K562 (cell line): ENCODE measurements around the gene LMOD1. TPM values are rescaled to one million over a fixed set of nuclear protein-coding genes. Genes with fewer than 3 reads are reported as not detected.
A peak's percentile ranks its signal among the peaks of the same experiment; 100 is the strongest.

Source experiments
- AFF1 ChIP-seq, 2 experiments: fragments of 450-650 bp; IDR thresholded peaks; 2 replicates each; pipeline ENCODE4 v1.6.1; 2018; ENCODE audit warnings: mild to moderate bottlenecking in 2 of 2, low read depth in 1 of 2; ENCODE audit not compliant: partially characterized antibody in 2 of 2
- AFF4 ChIP-seq: sonication (generic); formaldehyde crosslinking; IDR thresholded peaks from 2 replicates; pipeline ENCODE4 v1.8.0; 2023; ENCODE audit warnings: mild to moderate bottlenecking, missing genetic modification reagents
- ARID1B ChIP-seq: fragments of 450-650 bp; IDR thresholded peaks from 2 replicates; pipeline ENCODE4 v1.6.1; 2016; ENCODE audit warnings: antibody characterized with exemption, mild to moderate bottlenecking, inconsistent platforms
- BCL6 ChIP-seq: fragments of 250-450 bp; sonication (Bioruptor Pico); IDR thresholded peaks from 2 replicates; pipeline ENCODE4 v1.4.0; 2020
- GTF2E2 ChIP-seq: fragments of 200-800 bp; sonication (Bioruptor generic); IDR thresholded peaks from 2 replicates; pipeline ENCODE4 v1.6.1; 2016; ENCODE audit warnings: missing genetic modification characterization, missing compliant biosample characterization
- IRF2 ChIP-seq: sonication (generic); formaldehyde crosslinking; IDR thresholded peaks from 2 replicates; pipeline ENCODE4 v1.8.1; 2022; ENCODE audit warnings: mild to moderate bottlenecking, missing genetic modification reagents
- JUNB ChIP-seq: fragments of 450-650 bp; formaldehyde crosslinking; conservative IDR thresholded peaks from 2 replicates; pipeline ENCODE4 v1.4.0; 2020; ENCODE audit warnings: mild to moderate bottlenecking
- POLR2AphosphoS5 ChIP-seq: IDR thresholded peaks from 2 replicates; pipeline ENCODE4 v1.6.1; 2011; ENCODE audit warnings: mild to moderate bottlenecking, low read depth, low read length, moderate library complexity; ENCODE audit not compliant: control insufficient read depth, insufficient read depth
- RBM14 ChIP-seq: fragments of 200-400 bp; formaldehyde crosslinking; IDR thresholded peaks from 2 replicates; pipeline ENCODE4 v1.6.1; 2018; ENCODE audit warnings: low read depth, mild to moderate bottlenecking, low read length, moderate library complexity, borderline replicate concordance; ENCODE audit not compliant: insufficient read depth
- SAFB ChIP-seq: fragments of 200-400 bp; formaldehyde crosslinking; IDR thresholded peaks from 2 replicates; pipeline ENCODE4 v1.6.1; 2017; ENCODE audit warnings: low read depth, low read length, borderline replicate concordance
- SFPQ ChIP-seq: fragments of 200-400 bp; formaldehyde crosslinking; IDR thresholded peaks from 2 replicates; pipeline ENCODE4 v1.6.1; 2017; ENCODE audit warnings: mild to moderate bottlenecking, low read depth, low read length, moderate library complexity
- TAF7 ChIP-seq: fragments of 450-650 bp; IDR thresholded peaks from 2 replicates; pipeline ENCODE4 v1.6.1; 2016; ENCODE audit warnings: missing genetic modification characterization, missing compliant biosample characterization
- TCF7 ChIP-seq: sonication (generic); IDR thresholded peaks from 2 replicates; pipeline ENCODE4 v1.6.1; 2016; ENCODE audit warnings: antibody characterized with exemption, borderline replicate concordance
- TRIM28 ChIP-seq: fragments of 450-650 bp; IDR thresholded peaks from 2 replicates; pipeline ENCODE4 v1.6.1; 2017
- ZEB2 ChIP-seq: fragments of 450-650 bp; IDR thresholded peaks from 2 replicates; pipeline ENCODE4 v1.6.1; 2016
- ZFPM2 ChIP-seq: fragments of 250-450 bp; sonication (Bioruptor Pico); IDR thresholded peaks from 2 replicates; pipeline ENCODE4 v1.5.1; 2022; ENCODE audit warnings: mild to moderate bottlenecking
- ZNF124 ChIP-seq: sonication (generic); formaldehyde crosslinking; IDR thresholded peaks from 2 replicates; pipeline ENCODE4 v1.8.1; 2022; ENCODE audit warnings: missing genetic modification reagents
- ZNF184 ChIP-seq: sonication (generic); formaldehyde crosslinking; IDR thresholded peaks from 2 replicates; pipeline ENCODE4 v1.5.0; 2020; ENCODE audit warnings: missing genetic modification reagents
- polyA plus RNA-seq, 8 experiments: library from polyadenylated mRNA; depleted of rRNA in 4 of 8; stranded (reverse) in 5 of 8; unstranded in 3 of 8; fragments of >200 nt; fragmentation: Nextera tagmentation in 2 of 8; fragmentation: Illumina TruSeq in 1 of 8; extraction: Ambion mirVana in 2 of 8; extraction: Trizol in 1 of 8; gene quantifications; 2 replicates each; pipeline versions ENCODE4 v1.2.1 to v1.2.3, GENCODE V29; 2011 to 2014; ENCODE audit warnings: inconsistent platforms in 1 of 8, missing spikeins in 1 of 8
- total RNA-seq, 7 experiments: library from RNA; depleted of rRNA in 6 of 7; stranded (reverse); fragments of >200 nt in 6 of 7; fragmentation: Illumina TruSeq in 2 of 7; extraction: Trizol in 2 of 7; gene quantifications; 2 replicates each; pipeline versions ENCODE4 v1.2.1 to v1.2.3, GENCODE V29; 2011 to 2021; ENCODE audit warnings: low replicate concordance in 1 of 7

LMOD1 gene
- total and polyA plus RNA-seq, 9 of the 15 experiments (the other 6 are each of a cell fraction or from before 2014, with no cell fraction given), result 0.03 to 0.54 (median 0.38) TPM; not detected in 1

- TF ChIP-seq TAF7 (tag), result peak; percentile 53; the same call in 1 of the 2 replicates
- TF ChIP-seq SFPQ, result no peak
- TF ChIP-seq TRIM28, result no peak
- TF ChIP-seq ZNF124, result no peak
- TF ChIP-seq POLR2AphosphoS5, result no peak
- peak; percentile 71 for TF ChIP-seq ARID1B
- no peak for TF ChIP-seq SAFB
- no peak for TF ChIP-seq JUNB
- no peak for TF ChIP-seq AFF1 (IDR thresholded peaks at IDR 0.05; ENCODE audit: low read depth in 1 of 2, partially characterized antibody in 2 of 2)
- TF ChIP-seq BCL6, result no peak
- TF ChIP-seq GTF2E2, result no peak
- no peak for TF ChIP-seq IRF2 (CRISPR knock-in tag)
- no peak for TF ChIP-seq ZFPM2 (CRISPR knock-in tag)
- no peak for TF ChIP-seq ZNF184
- TF ChIP-seq RBM14, result no peak
- TF ChIP-seq AFF4, result no peak
- TF ChIP-seq ZEB2, result peak; percentile 29; the same call in 1 of the 2 replicates
- TF ChIP-seq TCF7, result no peak
Measured at GRCh38 chr1:201916649-201917249, 29.6 kb downstream of the LMOD1 start (continued).
